ENCODE results near the gene ZNF862.

The ZNF862 gene

GRCh38 chr7:149838224-149838991, at the start of gene ZNF862:
TSS of gene ZNF862 (plus strand) at chr7:149838375. CDS start at chr7:149838612, 237 bp downstream.
- peak; percentile 98 to 99 for DNase-seq

DNA sequence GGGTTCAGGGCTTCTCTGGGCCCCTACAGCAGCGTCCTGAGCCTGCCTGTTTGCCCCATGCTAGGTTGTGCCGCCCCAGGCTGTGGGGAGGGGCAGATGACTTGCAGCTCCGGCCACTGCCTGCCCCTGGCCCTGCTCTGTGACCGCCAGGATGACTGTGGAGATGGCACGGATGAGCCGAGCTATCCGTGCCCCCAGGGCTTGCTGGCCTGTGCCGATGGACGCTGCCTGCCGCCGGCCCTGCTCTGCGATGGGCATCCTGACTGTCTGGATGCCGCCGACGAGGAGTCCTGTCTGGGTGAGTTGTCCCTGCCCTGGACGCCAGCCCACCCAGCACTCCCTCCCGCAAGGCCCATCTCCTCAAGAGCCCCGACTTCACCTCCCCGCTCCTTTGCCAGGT, 49.1 kb upstream of the ZNF862 start:
- DNase-seq = no peak

DNA sequence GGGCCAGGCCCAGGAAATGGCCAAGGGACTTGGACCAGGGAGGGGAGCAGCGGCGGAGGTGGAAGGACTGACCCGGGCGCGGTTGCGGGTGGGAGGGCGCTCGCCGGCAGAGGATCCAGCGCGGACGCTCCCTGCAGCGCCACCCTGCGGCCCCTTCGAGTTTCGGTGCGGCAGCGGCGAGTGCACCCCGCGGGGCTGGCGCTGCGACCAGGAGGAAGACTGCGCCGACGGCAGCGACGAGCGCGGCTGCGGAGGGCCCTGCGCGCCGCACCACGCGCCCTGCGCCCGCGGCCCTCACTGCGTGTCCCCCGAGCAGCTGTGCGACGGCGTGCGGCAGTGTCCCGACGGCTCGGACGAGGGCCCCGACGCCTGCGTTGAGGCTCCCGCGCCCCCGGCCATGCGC, 48.0 kb upstream of the ZNF862 start:
- DNase-seq = peak in 1 of 2 experiments; percentile 27

DNA sequence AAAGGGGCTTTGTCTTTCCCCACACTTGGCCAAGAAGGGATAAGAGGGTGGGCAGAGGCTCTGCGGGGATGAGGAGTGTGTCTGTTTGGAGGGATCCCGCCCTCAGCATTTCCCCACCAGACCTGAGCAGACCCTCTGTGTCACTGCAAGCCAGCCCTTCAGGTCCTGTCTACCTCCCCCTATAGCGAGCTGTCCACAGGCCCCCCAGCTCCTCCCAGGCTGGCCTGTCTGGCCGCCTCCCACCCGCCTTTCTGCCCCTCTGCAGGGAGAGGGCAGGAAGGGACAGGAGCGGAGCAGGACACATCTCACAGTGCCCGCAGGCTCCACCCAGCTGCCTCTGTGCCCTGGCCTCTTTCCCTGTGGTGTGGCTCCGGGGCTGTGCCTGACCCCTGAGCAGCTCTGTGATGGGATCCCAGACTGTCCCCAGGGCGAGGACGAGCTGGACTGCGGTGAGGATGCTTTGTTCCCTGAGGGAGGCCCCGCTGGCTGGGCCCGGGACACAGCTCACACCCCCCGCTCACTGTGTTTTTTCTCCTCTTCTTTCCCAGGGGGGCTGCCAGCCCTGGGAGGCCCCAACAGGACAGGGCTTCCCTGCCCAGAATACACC, 47.3 kb upstream of the ZNF862 start:
- no peak for DNase-seq

GRCh38 chr7:149791411-149792219, 46.6 kb upstream of the ZNF862 start:
- DNase-seq = no peak

GRCh38 chr7:149792220-149792595, 46.0 kb upstream of the ZNF862 start:
- DNase-seq = no peak

- no peak for DNase-seq
Observed at GRCh38 chr7:149793261-149793660, 44.9 kb upstream of the ZNF862 start.

DNA sequence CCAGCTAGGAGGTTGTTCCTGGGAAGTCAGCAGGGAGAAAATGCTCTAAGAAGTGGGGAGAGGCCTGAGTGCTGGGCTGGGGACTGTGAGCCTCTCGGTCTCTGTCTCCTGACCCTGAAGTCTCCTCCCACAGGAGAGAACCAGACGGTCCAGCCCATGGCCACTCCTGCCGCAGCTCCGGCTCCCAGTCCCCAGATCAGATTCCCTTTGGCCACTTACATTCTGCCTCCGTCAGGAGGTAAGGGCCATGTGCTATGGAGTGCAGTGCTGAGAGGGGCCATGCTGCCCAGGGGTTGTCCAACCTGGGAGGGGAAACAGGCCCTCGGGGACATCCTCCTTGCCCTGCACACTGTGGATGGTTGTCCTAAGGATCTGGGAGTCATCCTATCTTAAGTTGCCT, 43.5 kb upstream of the ZNF862 start:
- no peak for DNase-seq

- no peak for DNase-seq
Observed at GRCh38 chr7:149795126-149795525, 43.0 kb upstream of the ZNF862 start.

DNA sequence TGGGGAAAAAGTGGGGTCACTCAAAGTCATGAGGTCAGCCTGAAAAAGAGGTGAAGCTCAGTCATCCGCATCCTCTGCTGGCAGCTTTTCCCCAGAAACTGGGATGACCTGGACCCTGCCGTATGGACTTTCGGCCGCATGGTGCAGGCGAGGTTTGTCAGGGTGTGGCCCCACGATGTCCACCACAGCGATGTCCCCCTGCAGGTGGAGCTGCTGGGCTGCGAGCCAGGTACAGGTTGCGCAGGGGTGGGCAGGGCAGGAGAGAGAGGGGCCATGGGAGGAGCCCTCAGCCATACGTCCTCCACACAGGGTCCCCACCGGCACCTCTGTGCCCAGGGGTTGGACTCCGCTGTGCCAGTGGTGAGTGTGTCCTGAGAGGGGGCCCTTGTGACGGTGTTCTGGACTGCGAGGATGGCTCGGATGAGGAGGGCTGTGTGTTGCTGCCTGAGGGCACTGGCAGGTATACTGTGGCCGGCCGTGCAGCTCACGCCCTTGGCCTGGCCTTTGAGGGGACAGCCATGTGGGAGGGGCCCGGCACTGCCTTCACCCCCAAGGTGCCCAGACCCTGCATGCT, 41.8 kb upstream of the ZNF862 start:
- DNase-seq = no peak

DNA sequence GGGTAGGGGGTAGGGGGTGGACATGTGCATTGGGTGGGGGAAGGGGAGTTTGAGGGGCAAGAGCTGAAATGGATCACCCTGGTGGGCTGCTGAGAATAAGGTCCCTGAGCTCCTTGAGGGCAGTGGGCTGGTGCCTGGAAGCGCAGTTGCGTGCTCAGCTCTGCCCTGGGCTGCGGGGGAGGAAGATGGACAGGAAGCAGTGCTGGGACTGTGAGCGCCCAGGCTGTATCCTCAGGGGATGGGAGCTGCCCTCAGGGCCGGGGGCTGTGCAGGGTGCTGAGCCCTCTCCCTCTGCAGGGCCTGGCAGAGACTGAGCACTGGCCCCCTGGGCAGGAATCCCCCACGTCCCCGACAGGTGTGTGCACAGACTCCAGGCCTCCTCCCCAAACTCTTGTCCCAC, 40.4 kb upstream of the ZNF862 start:
- DNase-seq = no peak

- peak in 1 of 2 experiments; percentile 39 for DNase-seq
Observed at GRCh38 chr7:149799397-149800168, 38.6 kb upstream of the ZNF862 start.

GRCh38 chr7:149800169-149800555, 38.0 kb upstream of the ZNF862 start:
- DNase-seq = no peak

- no peak for DNase-seq
Observed at GRCh38 chr7:149801002-149801566, 37.1 kb upstream of the ZNF862 start.

- DNase-seq = no peak
Observed at GRCh38 chr7:149801816-149802215, 36.4 kb upstream of the ZNF862 start.

DNA sequence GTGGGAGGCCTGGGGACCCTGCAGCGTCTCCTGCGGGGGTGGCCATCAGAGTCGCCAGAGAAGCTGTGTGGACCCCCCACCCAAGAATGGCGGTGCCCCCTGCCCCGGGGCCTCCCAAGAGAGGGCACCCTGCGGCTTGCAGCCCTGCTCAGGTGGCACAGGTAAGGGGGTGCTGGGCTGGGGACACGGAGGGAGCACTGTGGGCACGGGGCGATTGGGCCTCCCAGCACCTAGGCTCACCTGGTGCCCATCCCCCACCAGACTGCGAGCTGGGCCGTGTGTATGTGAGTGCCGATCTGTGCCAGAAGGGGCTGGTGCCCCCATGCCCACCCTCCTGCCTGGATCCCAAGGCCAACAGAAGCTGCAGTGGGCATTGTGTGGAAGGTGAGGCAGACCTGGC, 35.2 kb upstream of the ZNF862 start:
- DNase-seq = no peak

DNA sequence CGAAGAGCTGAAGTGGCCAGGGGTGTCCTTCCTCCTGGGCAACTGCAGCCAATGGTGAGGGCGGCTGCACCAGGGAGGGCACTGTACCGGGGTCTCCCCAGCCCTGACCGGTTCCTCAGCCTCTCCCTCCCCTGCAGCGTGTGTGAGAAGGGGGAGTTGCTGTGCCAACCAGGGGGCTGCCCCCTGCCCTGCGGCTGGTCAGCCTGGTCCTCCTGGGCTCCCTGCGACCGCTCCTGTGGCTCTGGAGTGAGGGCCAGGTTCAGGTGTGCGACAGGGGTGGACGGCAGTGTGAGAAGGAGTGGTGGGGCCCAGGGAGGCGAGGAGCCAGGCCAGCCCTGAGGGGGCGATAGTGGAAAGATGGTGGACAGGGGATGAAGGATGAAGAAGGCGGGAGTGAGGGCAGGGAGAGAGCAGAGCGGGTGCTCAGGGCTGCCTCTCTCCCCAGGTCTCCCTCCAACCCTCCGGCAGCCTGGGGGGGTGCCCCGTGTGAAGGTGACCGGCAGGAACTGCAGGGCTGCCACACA, 34.6 kb upstream of the ZNF862 start:
- no peak for DNase-seq

DNA sequence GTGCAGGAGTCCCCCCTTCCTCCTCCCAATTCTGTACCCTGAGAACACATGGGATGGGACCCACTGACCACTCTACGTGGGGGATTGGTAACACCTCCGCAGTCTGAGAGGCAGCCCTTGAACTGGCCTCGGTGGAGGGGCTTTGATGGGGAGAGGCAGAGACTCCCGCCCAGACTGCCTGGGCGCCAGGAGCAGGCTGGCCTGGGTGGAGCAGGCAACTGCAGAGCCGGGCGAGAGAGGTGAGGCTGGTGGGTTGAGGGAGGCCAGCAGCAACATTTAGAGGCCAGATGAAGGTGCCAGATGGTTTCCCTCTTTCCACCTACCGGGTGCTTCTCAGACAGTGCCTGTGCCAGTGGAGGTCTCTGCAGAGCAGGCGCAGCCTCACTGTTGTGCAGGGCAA, 34.1 kb upstream of the ZNF862 start:
- peak in 1 of 2 experiments; percentile 61 for DNase-seq

DNA sequence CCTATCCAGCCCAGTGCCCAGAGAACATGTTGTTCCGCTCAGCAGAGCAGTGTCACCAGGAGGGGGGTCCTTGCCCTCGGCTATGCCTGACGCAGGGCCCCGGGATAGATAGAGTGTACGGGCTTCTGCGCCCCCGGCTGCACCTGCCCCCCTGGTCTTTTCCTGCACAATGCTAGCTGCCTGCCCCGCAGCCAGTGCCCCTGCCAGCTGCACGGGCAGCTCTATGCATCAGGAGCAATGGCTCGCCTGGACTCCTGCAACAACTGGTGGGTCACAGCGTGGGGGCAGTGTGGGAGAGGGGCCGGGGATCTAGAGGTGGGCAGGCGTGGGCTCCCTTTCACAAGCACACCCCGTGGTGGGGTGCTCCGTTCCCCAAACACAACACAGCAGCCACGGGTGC, 31.4 kb upstream of the ZNF862 start:
- DNase-seq = no peak

GRCh38 chr7:149808311-149808710, 29.9 kb upstream of the ZNF862 start:
- no peak for DNase-seq

- DNase-seq = no peak
Observed at GRCh38 chr7:149809215-149809614, 29.0 kb upstream of the ZNF862 start.

DNA sequence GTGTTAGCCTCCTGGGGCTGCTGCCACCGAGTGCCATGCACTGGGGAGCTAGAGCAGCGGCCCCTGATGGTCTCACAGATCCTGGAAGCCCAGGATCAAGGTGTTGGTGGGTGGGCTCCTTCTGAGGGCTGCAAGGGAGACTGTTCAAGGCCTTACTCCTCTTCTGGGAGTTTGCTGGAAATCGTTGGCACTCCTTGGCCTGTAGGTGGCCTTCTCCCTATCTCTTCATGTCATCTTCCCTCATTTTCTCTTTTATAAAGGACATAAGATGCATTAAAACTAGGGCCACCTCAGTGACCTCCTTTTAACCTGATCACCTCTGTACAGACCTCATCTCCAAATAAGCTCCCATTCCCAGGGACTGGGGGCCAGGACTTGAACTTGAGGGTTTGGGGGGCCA, 27.0 kb upstream of the ZNF862 start:
- DNase-seq = peak in 1 of 2 experiments; percentile 22

Measured in NCI-H524 (cell line).